Measurements from ENCODE around the gene MAP3K10.

DNA sequence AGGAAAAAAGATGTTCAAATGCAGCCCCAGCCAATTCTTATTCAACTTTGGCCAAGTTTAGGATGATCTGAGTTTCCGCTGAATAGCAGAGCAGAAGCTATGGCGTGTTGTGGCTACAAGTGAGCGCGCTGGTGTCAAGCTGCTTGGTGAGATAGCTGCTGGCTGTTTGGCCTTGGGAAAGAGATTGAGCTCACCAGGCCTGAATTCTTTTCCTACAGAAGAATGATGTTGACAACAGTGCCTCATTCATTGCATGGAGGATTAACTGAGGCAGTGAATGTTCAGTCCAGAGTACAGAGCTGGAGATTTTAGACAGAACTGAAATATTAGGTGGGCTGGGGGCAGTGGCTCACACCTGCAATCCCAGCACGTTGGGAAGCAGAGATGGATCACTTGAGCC is 31.5 kb upstream of the MAP3K10 start:
- TF ChIP-seq, protein P1, sequence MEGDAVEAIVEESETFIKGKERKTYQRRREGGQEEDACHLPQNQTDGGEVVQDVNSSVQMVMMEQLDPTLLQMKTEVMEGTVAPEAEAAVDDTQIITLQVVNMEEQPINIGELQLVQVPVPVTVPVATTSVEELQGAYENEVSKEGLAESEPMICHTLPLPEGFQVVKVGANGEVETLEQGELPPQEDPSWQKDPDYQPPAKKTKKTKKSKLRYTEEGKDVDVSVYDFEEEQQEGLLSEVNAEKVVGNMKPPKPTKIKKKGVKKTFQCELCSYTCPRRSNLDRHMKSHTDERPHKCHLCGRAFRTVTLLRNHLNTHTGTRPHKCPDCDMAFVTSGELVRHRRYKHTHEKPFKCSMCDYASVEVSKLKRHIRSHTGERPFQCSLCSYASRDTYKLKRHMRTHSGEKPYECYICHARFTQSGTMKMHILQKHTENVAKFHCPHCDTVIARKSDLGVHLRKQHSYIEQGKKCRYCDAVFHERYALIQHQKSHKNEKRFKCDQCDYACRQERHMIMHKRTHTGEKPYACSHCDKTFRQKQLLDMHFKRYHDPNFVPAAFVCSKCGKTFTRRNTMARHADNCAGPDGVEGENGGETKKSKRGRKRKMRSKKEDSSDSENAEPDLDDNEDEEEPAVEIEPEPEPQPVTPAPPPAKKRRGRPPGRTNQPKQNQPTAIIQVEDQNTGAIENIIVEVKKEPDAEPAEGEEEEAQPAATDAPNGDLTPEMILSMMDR (IDR thresholded peaks at IDR 0.05; ENCODE audit: low read length), result no peak
- no peak for TF ChIP-seq EZH2phosphoT487 (IDR thresholded peaks at IDR 0.05; ENCODE audit: low read length)
- no peak for TF ChIP-seq EZH2 (optimal IDR thresholded peaks at IDR 0.05; ENCODE audit: low read depth, low read length)

Measured in MM.1S (cell line).